GM12864 (cell line): ENCODE results near the gene RBMS1.

ENCODE experiments used
- DNase-seq: peaks from one replicate; pipeline ENCODE4 v3.0.0-alpha.2; 2011; ENCODE audit warnings: low read depth
- H3K4me3 ChIP-seq: 2 replicates; pipeline ENCODE4 v1.5.1; 2011; ENCODE audit warnings: mild to moderate bottlenecking, low read depth, low read length, control low read depth
- TF ChIP-seq, protein P1 (sequence below): IDR thresholded peaks from 2 replicates; pipeline ENCODE4 v1.5.1; 2011; ENCODE audit warnings: low read depth, mild to moderate bottlenecking, moderate library complexity, low read length, control low read depth, inconsistent platforms; ENCODE audit errors: missing control alignments

The RBMS1 gene

DNA sequence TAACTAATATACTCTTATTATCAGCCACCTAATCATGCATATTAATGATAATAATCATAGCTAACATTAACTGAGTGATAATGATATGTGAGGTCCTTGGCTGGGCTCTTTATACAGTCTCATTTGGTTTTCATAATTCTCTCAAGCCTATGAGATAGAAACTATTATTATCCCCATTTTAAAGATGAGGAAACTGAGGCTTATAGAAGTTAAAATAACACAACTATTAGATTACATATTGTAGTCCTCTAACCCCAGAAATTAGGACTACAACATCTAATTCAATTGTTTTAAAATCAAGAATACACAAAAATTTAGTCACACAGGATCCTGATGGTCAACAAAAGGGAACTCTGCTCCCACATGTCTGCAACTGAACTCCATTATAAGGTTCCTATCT is 209.9 kb downstream of the RBMS1 start:
- no peak for DNase-seq
- no peak overlapping the region for H3K4me3 ChIP-seq
- TF ChIP-seq, protein P1, sequence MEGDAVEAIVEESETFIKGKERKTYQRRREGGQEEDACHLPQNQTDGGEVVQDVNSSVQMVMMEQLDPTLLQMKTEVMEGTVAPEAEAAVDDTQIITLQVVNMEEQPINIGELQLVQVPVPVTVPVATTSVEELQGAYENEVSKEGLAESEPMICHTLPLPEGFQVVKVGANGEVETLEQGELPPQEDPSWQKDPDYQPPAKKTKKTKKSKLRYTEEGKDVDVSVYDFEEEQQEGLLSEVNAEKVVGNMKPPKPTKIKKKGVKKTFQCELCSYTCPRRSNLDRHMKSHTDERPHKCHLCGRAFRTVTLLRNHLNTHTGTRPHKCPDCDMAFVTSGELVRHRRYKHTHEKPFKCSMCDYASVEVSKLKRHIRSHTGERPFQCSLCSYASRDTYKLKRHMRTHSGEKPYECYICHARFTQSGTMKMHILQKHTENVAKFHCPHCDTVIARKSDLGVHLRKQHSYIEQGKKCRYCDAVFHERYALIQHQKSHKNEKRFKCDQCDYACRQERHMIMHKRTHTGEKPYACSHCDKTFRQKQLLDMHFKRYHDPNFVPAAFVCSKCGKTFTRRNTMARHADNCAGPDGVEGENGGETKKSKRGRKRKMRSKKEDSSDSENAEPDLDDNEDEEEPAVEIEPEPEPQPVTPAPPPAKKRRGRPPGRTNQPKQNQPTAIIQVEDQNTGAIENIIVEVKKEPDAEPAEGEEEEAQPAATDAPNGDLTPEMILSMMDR: no peak

DNA sequence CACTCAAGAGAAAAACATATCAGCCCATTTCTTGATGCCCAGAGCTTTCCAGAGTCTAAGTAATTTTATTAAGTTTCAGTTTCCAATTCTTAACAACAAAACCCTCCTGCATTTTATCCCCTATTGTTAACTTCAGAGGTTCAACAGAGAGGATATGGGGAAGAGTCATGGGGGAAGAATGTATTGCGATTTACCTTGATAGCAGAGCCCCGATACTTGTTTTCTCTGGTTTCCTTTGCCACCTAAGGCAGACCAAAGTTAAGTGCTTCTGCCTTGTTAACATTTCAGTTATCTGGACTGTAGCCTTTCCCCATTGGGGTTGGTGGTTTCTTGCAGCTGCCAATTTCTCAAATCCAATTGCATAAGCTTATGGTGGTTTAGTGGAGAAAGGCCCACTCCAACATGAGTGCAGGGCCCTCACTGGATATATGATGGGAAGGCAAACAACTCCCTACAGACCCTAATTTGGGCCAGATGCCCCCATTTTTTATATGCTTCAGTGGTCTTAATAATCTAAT is 211.5 kb downstream of the RBMS1 start:
- TF ChIP-seq, protein P1: no peak
- no peak for DNase-seq
- no peak overlapping the region for H3K4me3 ChIP-seq

DNA sequence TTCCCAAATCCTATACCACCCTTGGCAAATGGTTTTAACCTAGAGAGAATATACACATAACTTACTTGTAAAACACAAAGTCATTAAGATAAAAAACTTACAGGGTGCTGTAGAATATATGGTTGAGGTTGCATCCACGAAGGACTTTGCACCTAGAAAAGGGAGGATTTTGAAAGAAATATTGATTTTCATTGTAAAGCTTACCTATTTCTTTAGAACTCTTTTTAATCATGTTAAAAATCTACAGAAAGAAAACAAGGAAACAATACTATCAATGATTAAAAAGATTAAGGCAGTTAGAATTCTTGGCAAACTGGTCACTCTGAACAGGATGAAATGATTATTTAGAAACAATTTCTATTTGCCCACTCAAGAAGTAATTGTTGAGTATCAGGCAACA is 212.4 kb downstream of the RBMS1 start:
- TF ChIP-seq, protein P1: no peak
- no peak overlapping the region for H3K4me3 ChIP-seq
- DNase-seq: no peak

DNA sequence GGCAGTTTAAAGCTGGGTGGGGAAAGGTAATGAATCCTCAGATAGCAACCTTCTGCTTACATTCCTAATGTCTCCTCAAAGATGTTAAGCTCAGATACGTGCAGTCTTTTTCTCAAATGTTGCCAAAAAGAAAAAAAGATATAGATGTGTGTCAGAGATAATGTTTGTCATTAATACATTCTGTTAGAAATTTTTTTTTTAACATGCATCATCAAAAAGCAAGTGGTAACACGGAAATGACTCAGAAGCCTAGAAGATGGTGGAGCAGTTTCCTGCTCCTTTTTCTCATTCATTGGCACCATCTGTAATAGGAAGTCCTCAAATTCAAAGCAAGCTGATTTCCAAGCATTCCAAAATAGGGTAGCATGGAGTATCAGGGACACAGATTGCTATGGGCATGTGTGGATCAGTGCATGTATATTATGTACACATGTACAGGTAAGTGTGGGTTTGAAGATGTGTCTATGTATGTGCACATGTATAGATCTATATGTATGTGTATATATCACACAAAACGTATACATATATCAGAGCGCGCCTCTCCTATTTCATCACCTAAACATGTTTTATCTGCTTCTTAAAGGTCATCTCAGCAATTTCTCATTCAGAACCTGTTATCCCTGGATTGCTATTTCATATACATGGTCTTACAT is 213.7 kb downstream of the RBMS1 start:
- TF ChIP-seq, protein P1: no peak
- DNase-seq: no peak

DNA sequence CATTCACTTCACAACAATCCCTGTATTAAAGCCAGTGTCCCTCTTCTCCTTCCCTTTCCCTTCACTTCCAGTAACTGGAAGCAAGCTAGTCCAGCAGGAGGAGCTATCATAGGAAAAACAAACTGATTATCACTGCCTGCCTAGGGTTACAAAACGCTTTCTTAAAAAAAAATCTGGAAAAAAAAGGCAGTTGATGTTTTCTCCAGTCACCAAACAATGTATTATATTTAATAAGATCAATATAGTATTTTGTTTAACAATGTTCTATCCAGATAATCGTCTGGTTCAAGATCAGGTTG is 214.8 kb downstream of the RBMS1 start:
- H3K4me3 ChIP-seq: no peak overlapping the region
- TF ChIP-seq, protein P1: no peak
- no peak for DNase-seq

More for the DNA sequence above, 213.7 kb downstream of the RBMS1 start:
- no peak overlapping the region for H3K4me3 ChIP-seq

DNA sequence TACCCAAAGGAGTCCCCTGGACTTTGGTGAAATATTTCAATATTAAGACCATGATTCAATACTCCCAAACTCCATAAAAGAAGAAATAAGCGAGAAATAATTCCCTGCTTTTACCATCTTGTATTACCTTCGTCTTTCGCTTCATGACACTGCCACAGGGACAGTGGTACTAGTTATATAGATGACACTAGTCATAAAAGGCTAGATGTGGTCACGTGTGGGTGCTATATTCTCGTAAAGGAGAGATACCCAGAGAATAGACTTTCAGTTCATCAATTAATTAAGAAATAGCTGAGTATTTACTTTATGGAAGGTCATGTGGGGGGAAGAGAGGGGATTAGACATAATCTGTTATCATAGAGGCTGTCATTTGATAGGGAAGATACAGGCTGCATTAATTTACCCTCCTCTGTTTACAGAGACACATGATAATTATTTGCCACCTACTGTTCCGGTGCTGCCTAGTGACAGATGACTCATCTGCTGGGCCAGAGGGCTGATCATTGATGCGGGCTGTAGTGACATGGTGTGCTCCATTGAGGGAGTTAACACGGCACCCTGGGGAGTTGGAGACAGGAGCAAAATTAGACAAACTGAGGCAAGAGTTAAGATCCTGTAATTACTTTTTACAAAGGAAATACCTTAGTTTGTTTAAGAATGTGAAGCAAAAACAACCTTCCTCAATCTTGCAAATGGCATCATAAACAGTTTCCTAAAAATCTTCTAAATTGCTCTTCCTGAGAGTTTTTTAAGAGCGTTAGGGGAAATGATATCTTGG is 215.3 kb downstream of the RBMS1 start:
- TF ChIP-seq, protein P1: no peak
- DNase-seq: no peak
- no peak overlapping the region for H3K4me3 ChIP-seq

DNA sequence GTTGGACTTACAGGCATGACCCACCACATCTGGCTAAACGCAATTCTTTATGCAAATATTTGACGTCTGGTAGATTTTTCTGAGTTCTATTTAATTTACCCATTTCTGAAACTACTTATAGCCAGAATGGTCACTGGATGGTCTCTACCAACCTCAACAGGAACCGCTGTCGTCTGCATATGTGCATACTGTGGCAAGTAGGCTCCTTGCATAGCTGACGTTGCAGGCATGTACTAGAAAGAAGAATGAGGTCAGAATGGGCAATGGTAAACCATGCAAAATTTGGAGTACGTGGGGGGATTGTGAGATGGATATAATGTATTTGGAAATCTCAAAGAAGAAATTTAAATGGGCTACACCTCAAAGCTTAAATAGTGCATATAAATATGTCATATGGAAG is 216.5 kb downstream of the RBMS1 start:
- TF ChIP-seq, protein P1: no peak
- H3K4me3 ChIP-seq: no peak overlapping the region
- DNase-seq: no peak
